Measurements from ENCODE around the gene CAMSAP1. TPM values are rescaled to one million over a fixed set of nuclear protein-coding genes. Genes with fewer than 3 reads are reported as not detected.

Gene CAMSAP1
- total and polyA plus RNA-seq, 10 of the 15 experiments (the other 5 are each of a cell fraction or from before 2014, with no cell fraction given): 1.4 to 24.7 (median 8.0) TPM

DNA sequence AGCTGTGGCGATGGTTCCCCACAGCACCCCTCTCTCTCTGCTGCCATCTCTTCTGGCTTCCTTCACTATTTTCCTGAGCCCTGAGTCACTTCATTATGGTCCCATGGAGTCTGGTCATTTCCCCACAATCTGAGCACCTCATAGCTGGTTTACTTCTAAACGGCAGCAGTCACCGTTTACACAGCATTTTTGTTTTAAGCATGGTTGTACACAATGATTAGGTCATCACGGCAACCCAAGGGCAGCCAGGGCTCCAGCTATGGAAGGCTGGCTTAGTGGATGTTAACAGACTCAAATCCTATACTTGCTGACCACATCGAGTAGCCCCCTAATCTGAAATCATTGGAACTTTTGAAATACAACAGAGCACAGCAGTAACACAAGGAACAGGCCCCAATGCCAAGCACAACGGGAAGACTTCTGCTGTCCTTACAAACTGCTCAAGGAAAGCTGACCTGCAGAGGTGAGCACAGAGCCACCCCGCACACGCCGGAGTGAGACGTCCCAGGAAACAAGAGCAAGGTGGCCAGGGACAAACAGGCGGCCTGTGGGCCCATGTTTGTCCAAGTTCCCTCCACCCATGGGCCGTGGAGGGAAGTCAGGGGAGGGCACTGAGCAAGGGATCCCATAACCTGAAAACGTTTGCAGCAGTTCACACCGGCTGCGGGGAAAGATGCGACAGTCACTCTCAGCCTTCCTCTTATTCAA lies 22.9 kb downstream of the CAMSAP1 start:
- Histone ChIP-seq H3K4me3 (no peak overlapping the region), H3K4me2 (ENCODE audit: control insufficient read depth, insufficient read depth) (no peak overlapping the region), H2AFZ (ENCODE audit: control insufficient read depth, low read depth, low read length) (no peak overlapping the region), H3K9ac (ENCODE audit: control insufficient read depth, insufficient read depth, low read length) (no peak overlapping the region), H3K79me2 (ENCODE audit: control insufficient read depth, insufficient read depth, low read length) (peaks cover 33% of the 10 kb centered on the region), H3K4me1 (ENCODE audit: control insufficient read depth, insufficient read depth, low read length) (peaks cover 20% of the 10 kb centered on the region), H3K27ac (ENCODE audit: control insufficient read depth, insufficient read depth) (no peak overlapping the region), H3K36me3 (ENCODE audit: control insufficient read depth in 2 of 2, insufficient read depth in 2 of 2, low read length in 1 of 2) (peaks cover 0 to 12% of the 10 kb centered on the region in 2 experiments; a peak in 3 of 4 replicates), H3K9me3 (replicated peaks; ENCODE audit: control insufficient read depth, insufficient read depth, low read length) (no peaks in the 10 kb centered on the region), H3K27me3 (replicated peaks in 1 of 2; ENCODE audit: control insufficient read depth in 2 of 2, insufficient read depth in 2 of 2, low read length in 1 of 2) (no peaks in the 10 kb centered on the region), H4K20me1 (ENCODE audit: control insufficient read depth, insufficient read depth) (no peaks in the 10 kb centered on the region; the same call in 1 of the 2 replicates)
- ChIA-PET CTCF (no interaction called here), SMC1A (ENCODE audit: uncharacterized antibody, unreplicated experiment) (no interaction called here), POLR2A (no interaction called here), RAD21 (ENCODE audit: unreplicated experiment) (no interaction called here)
- in situ Hi-C loops (cut with MboI): no loop called here
- no peak for DNase-seq (ENCODE audit: low read depth, low spot score)
- no TSS peak for BruUV-seq (replicated peaks)
- WGBS (ENCODE audit: insufficient coverage, insufficient replicate concordance, low lambda C conversion rate, missing lambda C conversion rate): 83% methylated on average over 16 of the region's 16 CpGs
- no peak for FAIRE-seq
- intact Hi-C loops (cut with micrococcal nuclease; ENCODE audit: unreplicated experiment): no loop called here
- no peak for ATAC-seq
- TF ChIP-seq CHD4 (IDR thresholded peaks at IDR 0.05) (no peak), FOXM1 (IDR thresholded peaks at IDR 0.05; ENCODE audit: low read depth, low read length) (no peak), TARDBP (IDR thresholded peaks at IDR 0.05; ENCODE audit: borderline replicate concordance) (no peak), MTA3 (IDR thresholded peaks at IDR 0.05; ENCODE audit: borderline replicate concordance, low read length) (no peak), ZNF24 (IDR thresholded peaks at IDR 0.05) (no peak), SRF (IDR thresholded peaks at IDR 0.05; ENCODE audit: low read depth in 2 of 2, low read length in 2 of 2) (no peak), ZBTB33 (IDR thresholded peaks at IDR 0.05) (no peak), GATAD2B (conservative IDR thresholded peaks at IDR 0.05; ENCODE audit: low read depth) (no peak), ZNF274 (IDR thresholded peaks at IDR 0.05; ENCODE audit: insufficient read depth, insufficient read length) (no peak), ZBTB40 (IDR thresholded peaks at IDR 0.05; ENCODE audit: borderline replicate concordance) (no peak), BCL11A (IDR thresholded peaks at IDR 0.05; ENCODE audit: low read depth, low read length) (no peak), SP1 (IDR thresholded peaks at IDR 0.05; ENCODE audit: low read depth, low read length) (no peak), KLF5 (IDR thresholded peaks at IDR 0.05; ENCODE audit: partially characterized antibody) (no peak), PAX8 (IDR thresholded peaks at IDR 0.05) (no peak)
- TF ChIP-seq, protein P1, sequence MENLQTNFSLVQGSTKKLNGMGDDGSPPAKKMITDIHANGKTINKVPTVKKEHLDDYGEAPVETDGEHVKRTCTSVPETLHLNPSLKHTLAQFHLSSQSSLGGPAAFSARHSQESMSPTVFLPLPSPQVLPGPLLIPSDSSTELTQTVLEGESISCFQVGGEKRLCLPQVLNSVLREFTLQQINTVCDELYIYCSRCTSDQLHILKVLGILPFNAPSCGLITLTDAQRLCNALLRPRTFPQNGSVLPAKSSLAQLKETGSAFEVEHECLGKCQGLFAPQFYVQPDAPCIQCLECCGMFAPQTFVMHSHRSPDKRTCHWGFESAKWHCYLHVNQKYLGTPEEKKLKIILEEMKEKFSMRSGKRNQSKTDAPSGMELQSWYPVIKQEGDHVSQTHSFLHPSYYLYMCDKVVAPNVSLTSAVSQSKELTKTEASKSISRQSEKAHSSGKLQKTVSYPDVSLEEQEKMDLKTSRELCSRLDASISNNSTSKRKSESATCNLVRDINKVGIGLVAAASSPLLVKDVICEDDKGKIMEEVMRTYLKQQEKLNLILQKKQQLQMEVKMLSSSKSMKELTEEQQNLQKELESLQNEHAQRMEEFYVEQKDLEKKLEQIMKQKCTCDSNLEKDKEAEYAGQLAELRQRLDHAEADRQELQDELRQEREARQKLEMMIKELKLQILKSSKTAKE (IDR thresholded peaks at IDR 0.05; ENCODE audit: low read depth, poor library complexity, severe bottlenecking): no peak
- TF ChIP-seq, protein P2, sequence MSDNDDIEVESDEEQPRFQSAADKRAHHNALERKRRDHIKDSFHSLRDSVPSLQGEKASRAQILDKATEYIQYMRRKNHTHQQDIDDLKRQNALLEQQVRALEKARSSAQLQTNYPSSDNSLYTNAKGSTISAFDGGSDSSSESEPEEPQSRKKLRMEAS (IDR thresholded peaks at IDR 0.05; ENCODE audit: low read depth, low read length): no peak
